Measurements from ENCODE around the gene PDIA6. TPM values are rescaled to one million over a fixed set of nuclear protein-coding genes. Genes with fewer than 3 reads are reported as not detected.

Gene PDIA6
- total and polyA plus RNA-seq, 5 experiments from 2014 or later = 30.9 to 126 (median 64.1) TPM

DNA sequence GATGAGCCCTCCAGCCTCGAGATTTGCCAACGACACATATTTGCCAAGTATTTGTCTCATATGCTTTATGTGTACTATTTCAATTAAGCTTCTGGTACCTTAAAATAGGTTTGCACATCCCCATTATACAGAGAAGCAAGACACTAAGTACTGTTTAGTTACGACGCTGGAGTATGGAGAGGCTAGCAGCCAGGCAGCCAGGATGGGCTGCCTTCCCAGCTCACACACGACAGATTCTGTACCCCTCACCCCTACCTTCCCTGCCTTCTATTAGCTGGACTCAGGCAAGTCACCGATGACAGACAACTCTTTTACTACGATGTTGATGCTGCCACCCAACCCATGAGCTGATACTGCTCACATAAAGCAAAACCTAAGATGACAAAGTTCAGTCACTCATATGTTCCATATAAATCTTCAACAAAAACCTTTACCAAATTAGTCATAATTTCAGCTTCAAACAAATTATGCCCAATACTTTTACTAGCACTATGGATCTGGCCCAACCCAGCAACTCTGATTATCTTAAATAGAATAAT lies 17.0 kb downstream of the PDIA6 start:
- Mint-ChIP-seq H3K9me3 (no peaks in the 10 kb centered on the region), H3K36me3 (peaks cover 4 to 90% (median 13%) of the 10 kb centered on the region in 3 donors), H3K4me1 (peaks cover 0 to 22% (median 5%) of the 10 kb centered on the region in 4 donors), H3K27me3 (no peaks in the 10 kb centered on the region), H3K4me3 (no peak overlapping the region), H3K27ac (peak overlapping the region in 4 of 10 donors; percentile 3 to 80 (median 28))
- POLR2A ChIA-PET = no interaction called here
- DNase-seq = no peak
- ATAC-seq = no peak

GRCh38 chr2:10794876-10795275 lies 17.7 kb downstream of the PDIA6 start:
- peak overlapping the region in 1 of 10 donors; percentile 38 for H3K27ac Mint-ChIP-seq
- no peaks in the 10 kb centered on the region for H3K9me3 Mint-ChIP-seq
- DNase-seq (no peak), ATAC-seq (no peak)
- no peak overlapping the region for H3K4me3 Mint-ChIP-seq
- peaks cover 4 to 91% (median 19%) of the 10 kb centered on the region in 3 donors for H3K36me3 Mint-ChIP-seq
- H3K4me1 Mint-ChIP-seq = peaks cover 0 to 24% (median 5%) of the 10 kb centered on the region in 4 donors
- H3K27me3 Mint-ChIP-seq = no peaks in the 10 kb centered on the region
- POLR2A ChIA-PET = no interaction called here

- DNase-seq (no peak), ATAC-seq (no peak)
- peak overlapping the region in 1 of 10 donors; percentile 6 for H3K27ac Mint-ChIP-seq
- no peaks in the 10 kb centered on the region for H3K9me3 Mint-ChIP-seq
- POLR2A ChIA-PET = no interaction called here
- peaks cover 4 to 92% (median 20%) of the 10 kb centered on the region in 3 donors for H3K36me3 Mint-ChIP-seq
- H3K4me1 Mint-ChIP-seq = peaks cover 0 to 19% (median 3%) of the 10 kb centered on the region in 4 donors
- no peaks in the 10 kb centered on the region for H3K27me3 Mint-ChIP-seq
- no peak overlapping the region for H3K4me3 Mint-ChIP-seq
These were observed 18.8 kb downstream of the PDIA6 start for GRCh38 chr2:10793816-10794215.

GRCh38 chr2:10792660-10793400 lies 19.8 kb downstream of the PDIA6 start:
- H3K27ac Mint-ChIP-seq = peak overlapping the region in 5 of 10 donors; percentile 11 to 83 (median 33)
- no peaks in the 10 kb centered on the region for H3K9me3 Mint-ChIP-seq
- DNase-seq (no peak), ATAC-seq (no peak)
- H3K4me1 Mint-ChIP-seq = peaks cover 0 to 19% (median 1%) of the 10 kb centered on the region in 4 donors
- POLR2A ChIA-PET = no interaction called here
- H3K36me3 Mint-ChIP-seq = peaks cover 4 to 95% (median 21%) of the 10 kb centered on the region in 3 donors
- no peaks in the 10 kb centered on the region for H3K27me3 Mint-ChIP-seq
- H3K4me3 Mint-ChIP-seq = no peak overlapping the region

DNA sequence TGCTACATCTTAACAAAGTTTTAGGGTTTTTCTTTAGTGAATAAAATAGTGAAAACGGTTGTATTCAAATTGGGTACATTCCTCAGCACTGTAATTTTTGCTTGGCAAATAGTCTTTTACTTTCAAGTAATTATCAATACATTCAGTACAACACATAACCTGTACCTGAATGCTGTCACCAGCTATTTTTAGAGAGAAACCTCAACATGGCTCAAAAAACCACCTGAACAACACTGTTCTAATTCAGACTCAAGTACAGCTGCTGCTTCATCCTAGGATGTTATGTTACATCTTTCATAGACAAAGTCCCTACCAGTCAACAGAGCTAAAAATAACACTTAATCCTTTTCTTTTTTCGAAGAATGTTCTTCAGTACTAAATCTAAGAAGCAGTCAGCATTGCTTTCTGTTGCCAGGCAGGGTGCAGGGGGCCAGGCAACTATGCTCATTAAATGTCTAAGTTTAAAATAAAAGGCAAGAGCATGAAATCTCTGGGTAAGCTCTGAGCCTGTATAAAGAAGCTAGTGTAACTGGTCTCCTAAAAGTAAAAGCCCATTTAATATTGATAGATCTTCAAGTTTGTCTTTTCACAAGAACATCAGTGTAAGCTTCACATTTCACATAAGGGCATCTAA lies 20.5 kb downstream of the PDIA6 start:
- Mint-ChIP-seq H3K4me3 (no peak overlapping the region), H3K36me3 (peaks cover 4 to 96% (median 26%) of the 10 kb centered on the region in 3 donors), H3K27me3 (no peaks in the 10 kb centered on the region), H3K27ac (peak overlapping the region in 7 of 10 donors; percentile 4 to 90 (median 48)), H3K4me1 (peaks cover 0 to 19% (median 1%) of the 10 kb centered on the region in 4 donors), H3K9me3 (no peaks in the 10 kb centered on the region)
- ATAC-seq (no peak), DNase-seq (no peak)
- POLR2A ChIA-PET = no interaction called here

GRCh38 chr2:10790228-10790973 lies 22.2 kb downstream of the PDIA6 start:
- no peaks in the 10 kb centered on the region for H3K9me3 Mint-ChIP-seq
- H3K4me3 Mint-ChIP-seq = peak overlapping the region in 4 of 10 donors; percentile 34 to 84 (median 66)
- no peak for DNase-seq

DNA sequence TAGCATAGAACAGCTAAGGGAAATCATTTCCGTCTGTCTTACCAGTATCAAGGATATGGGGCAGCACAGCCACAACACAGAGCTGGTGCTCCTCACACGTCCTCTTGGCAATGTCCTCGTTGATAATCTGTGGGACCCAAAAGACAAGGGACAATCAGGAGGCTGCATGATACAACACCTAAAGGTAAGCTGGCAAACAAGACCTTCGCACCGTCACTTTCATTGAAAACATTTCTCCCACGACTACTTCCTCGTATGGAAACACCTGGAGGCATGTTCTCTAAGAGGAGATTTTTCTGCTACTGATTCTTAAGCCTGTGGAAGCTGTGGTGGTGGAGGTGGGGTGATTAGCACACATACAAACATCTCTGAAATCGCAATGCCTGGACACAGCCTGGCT lies 23.7 kb downstream of the PDIA6 start:
- no peaks in the 10 kb centered on the region for H3K9me3 Mint-ChIP-seq
- H3K27me3 Mint-ChIP-seq = no peaks in the 10 kb centered on the region
- DNase-seq (no peak), ATAC-seq (no peak)
- H3K4me1 Mint-ChIP-seq = peaks cover 0 to 19% (median 1%) of the 10 kb centered on the region in 4 donors
- H3K36me3 Mint-ChIP-seq = peaks cover 7 to 99% (median 41%) of the 10 kb centered on the region in 3 donors
- POLR2A ChIA-PET = no interaction called here
- H3K4me3 Mint-ChIP-seq = no peak overlapping the region
- peak overlapping the region in 1 of 10 donors; percentile 40 for H3K27ac Mint-ChIP-seq

More at GRCh38 chr2:10790228-10790973, 22.2 kb downstream of the PDIA6 start:
- POLR2A ChIA-PET = interaction anchor here (0.7 kb wide), 1 partner anchor 945 kb away, joined by 3 read pairs; no protein-coding TSS in a partner anchor
- H3K4me1 Mint-ChIP-seq = peaks cover 0 to 19% (median 1%) of the 10 kb centered on the region in 4 donors
- H3K36me3 Mint-ChIP-seq = peaks cover 7 to 96% (median 34%) of the 10 kb centered on the region in 3 donors
- no peaks in the 10 kb centered on the region for H3K27me3 Mint-ChIP-seq
- H3K27ac Mint-ChIP-seq = peak overlapping the region in 5 of 10 donors; percentile 25 to 90 (median 52)
- no peak for ATAC-seq

DNA sequence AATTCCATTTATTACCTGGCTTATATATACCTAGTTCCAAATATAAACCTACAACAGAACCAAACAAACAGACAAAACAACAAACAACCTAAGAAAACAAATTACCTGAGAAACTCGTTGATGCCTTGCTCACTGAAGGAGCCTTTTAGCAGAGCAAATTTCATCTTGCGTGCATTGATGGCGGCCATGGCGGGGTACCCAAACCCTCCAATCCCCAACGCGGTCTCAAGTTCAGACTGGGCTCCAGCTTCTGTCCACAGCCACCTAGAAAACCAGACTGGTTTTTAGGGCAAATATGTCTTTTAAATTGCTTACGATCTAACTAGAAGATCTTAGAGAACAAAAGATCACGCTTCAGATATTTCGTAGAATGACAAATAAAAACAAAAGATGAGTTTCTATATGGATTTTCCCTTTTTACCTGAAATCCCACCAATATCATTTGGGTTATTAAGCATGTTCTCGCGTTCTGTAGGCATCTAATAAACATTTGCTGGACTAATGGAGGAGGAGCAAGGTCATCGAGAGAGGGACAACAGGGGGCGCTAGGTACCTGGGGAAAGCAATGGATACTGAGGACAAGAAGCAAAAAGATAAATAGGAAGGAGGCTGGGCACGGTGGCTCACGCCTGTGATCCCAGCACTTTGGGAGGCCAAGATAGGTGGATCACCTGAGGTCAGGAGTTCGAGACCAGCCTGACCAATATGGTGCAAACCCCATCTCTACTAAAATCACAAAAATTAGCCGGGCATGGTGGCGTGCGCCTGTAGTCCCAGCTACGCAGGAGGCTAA lies 25.2 kb downstream of the PDIA6 start:
- H3K9me3 Mint-ChIP-seq = no peaks in the 10 kb centered on the region
- POLR2A ChIA-PET = no interaction called here
- peak in 1 of 10 donors; percentile 4 for DNase-seq
- H3K36me3 Mint-ChIP-seq = peaks cover 7 to 98% (median 45%) of the 10 kb centered on the region in 3 donors
- H3K27me3 Mint-ChIP-seq = no peaks in the 10 kb centered on the region
- H3K27ac Mint-ChIP-seq = peak overlapping the region in 2 of 10 donors; percentile 3 to 80
- H3K4me3 Mint-ChIP-seq = no peak overlapping the region
- no peak for ATAC-seq
- H3K4me1 Mint-ChIP-seq = peaks cover 0 to 14% (median 1%) of the 10 kb centered on the region in 4 donors

DNA sequence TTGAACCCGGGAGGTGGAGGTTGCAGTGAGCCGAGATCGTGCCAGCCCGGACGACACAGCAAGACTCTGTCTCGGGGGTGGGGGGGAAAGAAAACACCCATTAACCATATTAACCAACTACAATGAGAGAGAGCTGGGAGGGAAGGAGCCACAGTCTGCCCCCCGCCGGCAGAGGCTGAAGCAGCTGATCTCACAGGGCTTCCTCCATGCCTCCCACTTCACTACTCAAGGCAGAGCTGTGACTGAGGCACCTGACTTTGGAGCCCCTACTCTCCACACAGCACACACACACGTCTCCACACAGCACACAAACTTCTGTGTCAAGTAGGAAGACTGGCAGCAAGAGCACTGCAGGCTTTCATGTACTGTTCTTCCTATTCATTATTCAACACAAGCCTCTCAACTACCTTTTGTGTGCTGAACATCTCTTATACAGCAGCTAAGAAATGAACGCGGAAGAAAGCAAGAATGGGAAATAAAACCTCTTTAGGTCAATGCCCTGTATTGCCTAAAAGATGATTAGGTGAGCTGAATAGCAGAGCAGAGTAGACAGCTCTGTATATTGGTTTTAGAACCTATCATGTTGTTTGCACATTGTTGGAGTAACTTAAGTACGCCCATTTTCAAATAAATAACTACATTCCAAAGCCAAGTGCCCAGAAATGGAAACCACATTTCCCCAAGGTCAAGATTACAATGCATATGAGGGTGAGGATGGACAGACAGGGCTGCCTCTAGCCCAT lies 26.2 kb downstream of the PDIA6 start:
- ATAC-seq = no peak
- no peak for DNase-seq
- Mint-ChIP-seq H3K4me1 (peaks cover 0 to 5% (median 1%) of the 10 kb centered on the region in 4 donors), H3K27ac (peak overlapping the region in 1 of 10 donors; percentile 9), H3K9me3 (no peaks in the 10 kb centered on the region), H3K27me3 (no peaks in the 10 kb centered on the region), H3K36me3 (peaks cover 7 to 98% (median 47%) of the 10 kb centered on the region in 3 donors), H3K4me3 (no peak overlapping the region)
- POLR2A ChIA-PET = no interaction called here

DNA sequence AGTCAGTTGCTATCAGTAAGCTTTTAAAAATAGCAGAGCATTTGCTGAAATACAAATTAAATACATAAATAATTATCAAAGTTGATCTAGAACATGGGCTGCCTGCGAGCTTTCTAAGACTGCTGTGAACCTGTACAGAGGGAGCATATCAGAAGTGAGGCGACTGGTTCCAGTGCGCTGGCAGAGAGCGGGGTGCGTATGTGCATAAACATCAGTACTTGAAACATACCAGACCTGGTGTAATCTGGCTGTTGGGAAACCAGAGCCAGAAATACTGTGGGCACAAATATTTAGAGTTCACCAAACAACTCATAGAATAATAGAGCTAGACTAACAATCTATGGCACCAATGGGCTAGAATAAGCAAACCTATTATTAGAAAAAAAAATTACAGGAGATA lies 27.3 kb downstream of the PDIA6 start:
- Mint-ChIP-seq H3K27ac (no peak overlapping the region), H3K9me3 (no peaks in the 10 kb centered on the region), H3K4me3 (no peak overlapping the region), H3K36me3 (peaks cover 7 to 95% (median 46%) of the 10 kb centered on the region in 3 donors), H3K4me1 (peaks cover 0 to 2% (median 0%) of the 10 kb centered on the region in 4 donors), H3K27me3 (no peaks in the 10 kb centered on the region)
- DNase-seq = no peak
- ATAC-seq = no peak
- POLR2A ChIA-PET = no interaction called here

DNA sequence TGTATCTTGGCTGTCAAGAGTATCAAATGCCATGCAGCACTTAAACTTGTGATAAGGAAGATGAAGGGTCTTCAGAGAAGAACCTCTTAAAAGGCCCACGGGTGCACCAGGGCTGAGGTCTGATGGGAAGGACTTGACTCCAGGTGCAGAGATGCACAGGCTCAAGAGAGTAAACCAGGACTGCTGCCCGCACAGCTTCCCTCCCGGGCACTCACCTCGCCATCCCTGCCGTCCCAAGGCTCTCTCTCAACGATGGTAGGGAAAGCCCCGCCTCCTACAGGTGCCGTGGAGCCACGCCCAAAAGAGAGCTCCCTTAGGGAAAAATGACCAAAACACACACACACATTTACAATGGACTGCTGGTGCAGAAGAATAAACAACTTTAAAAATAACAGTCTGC lies 27.9 kb downstream of the PDIA6 start:
- no peaks in the 10 kb centered on the region for H3K9me3 Mint-ChIP-seq

More for the DNA sequence above, 27.9 kb downstream of the PDIA6 start:
- ATAC-seq (no peak), DNase-seq (no peak)
- POLR2A ChIA-PET = no interaction called here
- Mint-ChIP-seq H3K4me1 (peaks cover 0 to 4% (median 0%) of the 10 kb centered on the region in 4 donors), H3K27me3 (no peaks in the 10 kb centered on the region), H3K27ac (peak overlapping the region in 1 of 10 donors; percentile 9), H3K4me3 (no peak overlapping the region), H3K36me3 (peaks cover 7 to 95% (median 43%) of the 10 kb centered on the region in 3 donors)
